HG02885 (cell line): ENCODE measurements around the gene ZCCHC24.

Source experiments
- ATAC-seq: cut with Tn5 transposase; IDR thresholded peaks from one replicate; pipeline ENCODE4 v1.9.1; 2021; ENCODE audit warnings: mild to moderate bottlenecking; ENCODE audit not compliant: unreplicated experiment, poor library complexity

The ZCCHC24 gene

GRCh38 chr10:79387974-79388850 lies 57.2 kb downstream of the ZCCHC24 start:
- ATAC-seq: no peak

- ATAC-seq: no peak
Measured at GRCh38 chr10:79387466-79387973, 57.9 kb downstream of the ZCCHC24 start.

- ATAC-seq: no peak
Measured at GRCh38 chr10:79386637-79387465, 58.6 kb downstream of the ZCCHC24 start.

- ATAC-seq: no peak
Measured at GRCh38 chr10:79385804-79386531, 59.5 kb downstream of the ZCCHC24 start.

GRCh38 chr10:79385392-79385795 lies 60.0 kb downstream of the ZCCHC24 start:
- ATAC-seq: no peak

- ATAC-seq: no peak
Measured at GRCh38 chr10:79384773-79385391, 60.5 kb downstream of the ZCCHC24 start.

- ATAC-seq: no peak
Measured at GRCh38 chr10:79383974-79384606, 61.3 kb downstream of the ZCCHC24 start.

GRCh38 chr10:79382491-79382941 lies 62.9 kb downstream of the ZCCHC24 start:
- ATAC-seq: no peak

GRCh38 chr10:79381804-79382221 lies 63.6 kb downstream of the ZCCHC24 start:
- ATAC-seq: no peak

- no peak for ATAC-seq
Measured at GRCh38 chr10:79380946-79381721, 64.3 kb downstream of the ZCCHC24 start.

GRCh38 chr10:79380125-79380945 lies 65.1 kb downstream of the ZCCHC24 start:
- no peak for ATAC-seq

- no peak for ATAC-seq
Measured at GRCh38 chr10:79379512-79380124, 65.8 kb downstream of the ZCCHC24 start.

GRCh38 chr10:79378647-79379511 lies 66.5 kb downstream of the ZCCHC24 start:
- no peak for ATAC-seq

GRCh38 chr10:79378383-79378646 lies 67.1 kb downstream of the ZCCHC24 start:
- no peak for ATAC-seq

- ATAC-seq: no peak
Measured at GRCh38 chr10:79377557-79378382, 67.7 kb downstream of the ZCCHC24 start.
